HG03159 (cell line): ENCODE results near the gene LRP1.

Experiments used
- ATAC-seq: cut with Tn5 transposase; IDR thresholded peaks from one replicate; pipeline ENCODE4 v1.9.1; 2021; ENCODE audit warnings: mild to moderate bottlenecking, moderate library complexity; ENCODE audit not compliant: unreplicated experiment

Gene LRP1

DNA sequence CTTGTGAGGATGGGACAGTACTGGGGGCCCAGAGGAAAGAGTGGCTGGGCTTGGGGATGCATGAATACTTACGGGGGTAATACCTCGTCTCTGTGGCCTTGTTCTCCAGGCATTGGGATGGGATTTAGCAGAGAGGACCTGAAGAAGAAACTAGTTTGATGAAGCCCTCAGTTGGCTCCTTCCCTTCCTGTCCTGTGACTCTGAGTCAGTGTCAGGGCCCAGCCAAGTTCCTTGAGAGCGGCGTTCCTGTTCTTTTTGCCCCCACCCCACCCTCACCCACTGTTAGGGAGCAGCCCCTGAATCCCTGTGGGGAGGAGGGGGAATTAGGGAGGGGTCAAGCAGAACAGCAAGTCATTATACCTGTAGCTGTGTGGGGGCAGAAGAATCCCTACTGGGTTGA is 24.4 kb downstream of the LRP1 start:
- no peak for ATAC-seq

DNA sequence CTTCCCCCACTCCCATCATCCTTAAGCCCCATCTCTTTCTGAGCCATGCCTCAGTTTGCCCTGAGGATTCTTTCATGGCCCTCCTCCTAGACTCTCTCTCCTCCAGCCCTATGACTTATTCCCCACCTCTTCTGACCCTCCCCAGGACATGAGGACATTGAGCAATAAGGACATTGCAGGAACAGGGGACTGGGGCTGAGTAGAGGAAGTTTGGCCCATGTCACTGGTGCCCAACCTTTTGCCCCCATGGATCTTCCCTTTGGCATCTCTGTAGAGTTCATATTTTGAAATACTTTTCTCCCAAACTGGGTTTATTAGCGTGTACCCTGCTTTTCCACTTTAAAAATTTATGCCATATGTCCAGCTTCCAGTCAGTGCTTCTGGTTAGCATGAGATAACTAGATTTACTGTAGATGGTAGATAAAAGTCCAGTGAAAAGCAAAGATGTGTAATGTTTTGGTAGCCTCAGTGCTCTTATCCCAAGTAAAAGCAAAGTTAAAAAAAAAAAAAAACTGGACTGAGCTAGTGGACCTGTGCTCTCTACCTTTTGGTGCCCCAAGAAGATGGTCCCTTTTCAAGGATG is 25.2 kb downstream of the LRP1 start:
- no peak for ATAC-seq

DNA sequence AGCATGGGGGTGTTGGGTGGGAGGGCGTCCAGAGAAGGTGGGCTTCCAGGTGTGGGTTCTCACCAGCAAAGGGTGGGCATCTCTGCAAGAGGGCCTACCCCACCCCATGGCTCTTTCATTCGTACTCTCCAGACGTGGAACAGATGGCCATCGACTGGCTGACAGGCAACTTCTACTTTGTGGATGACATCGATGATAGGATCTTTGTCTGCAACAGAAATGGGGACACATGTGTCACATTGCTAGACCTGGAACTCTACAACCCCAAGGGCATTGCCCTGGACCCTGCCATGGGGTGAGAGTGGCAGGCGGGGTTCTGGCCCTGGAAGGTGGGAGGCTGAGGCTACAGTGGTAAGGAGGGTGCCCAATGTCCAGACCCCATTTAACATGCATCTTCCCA is 25.8 kb downstream of the LRP1 start:
- ATAC-seq: no peak

DNA sequence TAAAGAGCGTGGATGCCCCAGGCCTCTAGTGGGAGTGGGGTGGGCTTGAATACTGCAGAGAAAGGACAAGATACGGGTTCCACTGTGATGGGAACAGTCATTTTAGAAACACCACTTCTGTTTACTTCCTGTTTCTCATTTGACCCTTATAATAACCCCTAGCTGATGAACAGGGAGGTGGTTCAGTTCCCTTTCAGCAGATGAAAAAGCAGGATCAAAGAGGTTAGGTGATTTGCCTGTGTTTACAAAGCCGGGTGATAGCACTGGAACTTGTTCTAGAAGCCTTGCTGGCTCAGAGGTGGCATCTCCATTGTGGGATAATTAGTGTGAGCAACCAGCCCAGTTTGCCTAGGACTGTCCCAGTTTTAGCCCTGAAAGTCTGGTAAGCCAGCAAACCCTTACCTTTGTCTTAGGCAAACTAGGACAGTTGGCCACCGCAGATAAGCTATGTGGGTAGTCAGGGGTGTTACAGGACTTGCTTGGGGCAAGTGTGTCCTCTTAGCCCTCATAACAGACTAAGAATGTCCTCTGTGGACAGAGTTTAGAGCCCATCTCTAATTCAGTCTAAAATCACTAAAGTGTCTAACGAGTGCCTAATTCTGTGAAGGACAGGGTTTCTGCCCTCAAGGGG is 26.6 kb downstream of the LRP1 start:
- ATAC-seq: no peak

DNA sequence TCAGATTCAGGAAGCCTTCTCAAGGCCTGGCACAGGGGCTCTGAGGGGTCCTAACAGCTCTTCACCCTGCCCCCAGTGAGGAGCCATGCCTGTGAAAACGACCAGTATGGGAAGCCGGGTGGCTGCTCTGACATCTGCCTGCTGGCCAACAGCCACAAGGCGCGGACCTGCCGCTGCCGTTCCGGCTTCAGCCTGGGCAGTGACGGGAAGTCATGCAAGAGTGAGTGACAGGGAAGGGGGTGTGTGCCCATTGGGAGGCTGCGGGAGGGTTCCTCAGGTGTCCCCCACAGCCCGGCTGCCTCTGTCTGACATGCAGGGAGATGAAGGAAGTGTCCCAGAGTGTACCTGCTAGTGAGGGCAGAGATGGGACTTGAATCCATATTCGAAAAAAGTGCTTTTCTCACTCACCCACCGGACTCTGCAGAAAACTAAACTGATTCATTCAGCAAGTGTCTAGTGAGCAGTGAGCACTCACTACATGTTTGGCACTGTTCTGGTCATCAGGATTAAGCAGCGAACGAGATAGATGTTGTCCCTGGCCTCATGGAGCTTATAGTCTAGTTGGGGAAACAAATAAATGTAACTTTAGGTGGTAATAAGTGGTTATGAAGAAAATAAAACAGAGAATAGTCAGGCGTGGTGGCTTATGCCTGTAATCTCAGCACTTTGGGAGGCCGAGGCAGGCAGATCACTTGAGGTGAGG is 28.6 kb downstream of the LRP1 start:
- no peak for ATAC-seq

DNA sequence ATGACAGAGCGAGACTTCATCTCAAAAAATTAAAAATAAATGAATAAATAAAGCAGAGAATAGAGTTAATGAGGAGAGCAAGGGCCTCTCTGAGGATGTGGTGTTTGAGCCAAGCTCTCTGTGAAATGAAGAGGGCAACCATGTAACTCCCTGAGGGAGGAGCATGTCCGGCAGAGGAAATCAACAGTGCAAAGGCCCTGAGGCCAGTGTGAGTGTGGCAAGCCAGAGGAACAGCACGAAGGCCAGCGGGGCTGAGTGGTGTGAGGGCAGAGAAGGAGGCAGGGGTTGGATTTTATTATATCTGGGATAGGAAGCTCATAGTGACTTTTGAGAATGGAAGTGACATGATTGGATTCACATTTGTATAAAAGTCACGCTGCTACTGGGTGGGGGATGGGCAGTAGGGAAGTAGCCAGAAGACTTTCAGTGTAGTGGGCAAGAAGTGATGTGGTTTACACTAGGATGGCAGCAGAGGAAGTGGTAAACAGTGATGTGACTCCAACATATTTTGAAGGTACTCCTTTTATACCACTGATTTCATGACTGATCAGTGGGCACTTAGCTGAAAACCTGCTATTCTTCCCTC is 29.4 kb downstream of the LRP1 start:
- ATAC-seq: no peak

DNA sequence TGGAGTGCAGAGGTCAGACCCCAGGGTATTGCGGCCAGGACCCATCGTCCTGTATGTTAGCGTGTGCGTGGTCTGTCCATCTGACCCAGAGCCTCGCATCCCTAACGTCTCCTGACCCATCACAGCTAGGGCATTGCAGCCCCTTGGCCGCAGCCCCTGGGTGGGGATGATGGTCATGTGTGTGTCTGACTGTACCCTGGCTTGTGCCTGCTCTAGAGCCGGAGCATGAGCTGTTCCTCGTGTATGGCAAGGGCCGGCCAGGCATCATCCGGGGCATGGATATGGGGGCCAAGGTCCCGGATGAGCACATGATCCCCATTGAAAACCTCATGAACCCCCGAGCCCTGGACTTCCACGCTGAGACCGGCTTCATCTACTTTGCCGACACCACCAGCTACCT is 29.9 kb downstream of the LRP1 start:
- no peak for ATAC-seq

DNA sequence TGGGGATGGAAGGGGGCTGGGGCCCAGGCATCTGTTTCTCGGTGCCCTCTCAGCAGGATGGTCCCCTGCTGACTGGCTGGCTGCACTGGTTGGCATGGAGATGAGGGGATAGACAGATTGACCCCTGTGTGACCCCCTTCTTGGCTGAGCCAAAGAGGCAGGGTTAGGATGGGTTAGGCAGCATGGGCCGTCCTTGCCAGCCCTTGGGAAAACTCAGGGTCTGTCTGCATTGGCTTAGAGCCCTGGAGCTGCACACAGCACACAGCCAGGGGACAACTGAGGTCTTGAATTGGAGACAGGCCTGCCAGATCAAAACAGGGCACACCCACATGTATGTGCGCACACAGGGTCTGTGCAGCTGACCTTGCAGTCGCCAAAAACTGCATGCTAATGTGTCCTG is 30.4 kb downstream of the LRP1 start:
- no peak for ATAC-seq

DNA sequence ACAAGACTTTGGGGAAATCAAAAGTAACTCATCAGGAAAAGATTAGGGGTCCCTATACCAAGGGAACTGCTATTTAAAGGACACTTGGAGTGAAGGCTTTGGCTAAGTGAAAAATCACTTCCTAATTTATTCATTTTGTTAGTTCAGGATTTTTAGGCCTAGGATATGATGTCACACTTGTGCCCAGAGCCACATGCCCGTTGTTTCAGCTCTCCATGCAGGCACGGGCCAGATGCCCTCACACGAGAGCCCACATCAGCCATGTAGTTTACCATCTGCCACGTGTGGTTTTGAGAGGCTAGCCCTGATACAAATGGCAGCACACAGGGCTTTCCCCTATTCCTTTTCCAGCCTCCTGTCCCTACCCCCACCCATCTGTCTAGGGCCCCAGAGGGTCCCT is 31.0 kb downstream of the LRP1 start:
- ATAC-seq: no peak

DNA sequence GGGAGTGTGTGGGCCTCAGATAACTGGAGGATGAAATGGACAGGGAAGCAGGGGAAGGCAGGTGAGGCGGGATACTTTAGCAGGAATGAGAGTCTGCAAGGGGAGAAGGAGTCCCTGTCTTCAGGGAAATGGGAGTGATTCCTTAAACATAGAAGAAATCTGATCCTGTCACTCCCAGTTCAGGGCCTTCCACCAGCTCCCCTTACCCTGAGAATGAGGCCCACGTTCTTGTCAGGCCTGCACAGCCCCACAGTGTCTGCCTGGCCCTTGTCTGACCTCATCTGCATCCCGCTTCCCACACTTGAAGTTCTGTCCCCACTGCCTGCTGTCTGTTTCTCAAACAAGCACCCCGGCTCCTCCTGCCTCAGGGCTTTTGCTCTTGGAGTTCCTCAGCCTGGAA is 31.8 kb downstream of the LRP1 start:
- ATAC-seq: no peak

DNA sequence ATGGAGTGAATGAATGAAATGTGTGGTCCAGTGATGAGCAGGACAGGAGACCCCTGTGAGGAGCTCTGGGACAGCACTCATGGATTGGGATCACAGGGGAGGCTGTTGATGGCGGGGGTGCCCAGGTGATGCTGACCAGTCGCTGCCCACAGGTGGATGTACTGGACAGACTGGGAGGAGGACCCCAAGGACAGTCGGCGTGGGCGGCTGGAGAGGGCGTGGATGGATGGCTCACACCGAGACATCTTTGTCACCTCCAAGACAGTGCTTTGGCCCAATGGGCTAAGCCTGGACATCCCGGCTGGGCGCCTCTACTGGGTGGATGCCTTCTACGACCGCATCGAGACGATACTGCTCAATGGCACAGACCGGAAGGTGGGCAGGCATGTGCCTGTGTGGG is 32.5 kb downstream of the LRP1 start:
- no peak for ATAC-seq

DNA sequence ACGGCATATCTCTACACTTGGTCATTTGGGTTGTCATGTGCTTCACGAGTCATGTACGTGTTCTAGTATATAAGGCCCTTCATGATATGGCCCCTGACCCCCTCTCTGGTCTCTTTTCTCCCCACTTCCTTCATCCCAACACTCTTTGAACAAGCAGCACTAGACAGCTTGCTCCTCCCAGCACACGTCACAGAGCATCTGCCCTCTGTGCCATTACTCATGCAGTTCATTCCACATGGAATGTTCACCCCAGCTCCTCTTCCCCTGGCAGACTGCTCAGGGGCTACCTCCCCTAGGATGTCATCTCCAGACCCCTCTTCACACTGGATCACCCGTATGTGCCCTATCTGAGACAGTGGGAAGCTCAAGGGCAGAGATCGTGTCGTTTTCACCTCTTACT is 33.2 kb downstream of the LRP1 start:
- ATAC-seq: no peak

DNA sequence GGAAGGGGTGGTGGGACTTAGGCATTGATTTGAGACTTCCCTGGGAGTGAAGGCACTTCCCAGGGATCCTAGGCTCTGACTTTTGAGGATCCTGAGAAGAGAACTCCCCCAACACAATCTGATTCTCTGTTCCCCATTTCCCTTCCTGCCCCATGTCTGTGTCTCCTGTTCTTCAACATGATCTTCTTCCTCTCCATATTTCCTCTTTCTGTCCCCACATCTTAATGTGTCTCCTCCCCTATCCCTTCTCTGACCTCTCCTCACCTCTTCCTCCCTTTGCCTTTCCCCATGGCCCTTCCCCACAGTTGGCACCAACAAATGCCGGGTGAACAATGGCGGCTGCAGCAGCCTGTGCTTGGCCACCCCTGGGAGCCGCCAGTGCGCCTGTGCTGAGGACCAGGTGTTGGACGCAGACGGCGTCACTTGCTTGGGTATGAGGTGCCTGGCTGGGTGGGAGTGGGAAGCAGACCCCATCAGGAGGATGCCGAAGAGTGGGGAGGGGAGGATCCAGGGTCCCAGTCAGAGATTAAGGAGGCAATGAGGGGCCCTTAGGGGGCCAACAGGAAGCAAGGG is 34.4 kb downstream of the LRP1 start:
- ATAC-seq: no peak

DNA sequence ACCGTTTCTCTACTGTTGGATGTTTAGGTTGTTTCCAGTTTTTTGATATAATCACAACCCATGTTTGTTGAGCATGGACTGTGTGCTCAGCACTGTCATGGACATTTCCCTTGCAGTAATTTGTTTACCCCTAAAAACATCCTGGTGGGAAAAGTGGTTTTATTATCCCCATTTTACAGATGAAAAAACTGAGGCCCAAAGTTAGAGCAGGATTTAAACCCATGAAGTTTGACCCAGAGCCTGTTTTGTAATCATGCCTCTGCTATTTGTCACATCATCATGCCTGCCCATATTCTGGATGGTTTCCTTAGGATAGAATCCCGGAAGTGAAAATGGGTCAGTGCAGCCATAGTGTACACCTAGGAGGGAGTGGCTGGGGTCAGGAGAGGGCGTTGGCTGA is 36.2 kb downstream of the LRP1 start:
- no peak for ATAC-seq

DNA sequence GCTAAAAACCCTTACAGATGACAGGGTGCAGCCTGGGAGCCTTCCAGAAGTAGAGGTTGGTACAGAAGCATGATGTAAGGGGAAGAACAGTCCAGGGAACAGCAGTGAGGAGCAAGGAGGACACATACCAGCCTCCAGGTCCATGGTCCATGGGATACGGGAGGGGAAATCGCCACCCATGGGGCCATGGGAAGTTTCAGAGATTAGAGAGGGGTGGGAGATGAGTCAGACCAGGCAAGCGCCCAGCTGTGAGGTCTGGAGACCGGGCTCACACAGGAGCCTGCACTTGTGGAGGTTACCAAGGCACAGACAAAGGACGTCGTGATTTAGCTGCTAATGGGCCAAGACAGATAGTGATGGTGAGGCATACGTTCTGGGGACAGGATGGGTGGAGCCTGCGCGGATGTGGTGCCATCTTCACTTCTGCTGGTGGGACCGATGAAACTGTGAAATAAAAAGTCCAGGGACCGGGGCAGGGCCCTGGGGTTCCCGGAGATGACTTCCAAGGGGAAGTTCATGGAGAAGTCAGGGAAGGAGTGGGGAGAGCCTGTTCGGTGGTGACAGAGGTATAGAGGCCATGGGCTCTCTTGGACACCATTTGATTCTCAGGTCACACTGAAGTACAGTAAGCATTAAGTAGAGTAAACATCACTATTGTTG is 36.8 kb downstream of the LRP1 start:
- ATAC-seq: no peak

DNA sequence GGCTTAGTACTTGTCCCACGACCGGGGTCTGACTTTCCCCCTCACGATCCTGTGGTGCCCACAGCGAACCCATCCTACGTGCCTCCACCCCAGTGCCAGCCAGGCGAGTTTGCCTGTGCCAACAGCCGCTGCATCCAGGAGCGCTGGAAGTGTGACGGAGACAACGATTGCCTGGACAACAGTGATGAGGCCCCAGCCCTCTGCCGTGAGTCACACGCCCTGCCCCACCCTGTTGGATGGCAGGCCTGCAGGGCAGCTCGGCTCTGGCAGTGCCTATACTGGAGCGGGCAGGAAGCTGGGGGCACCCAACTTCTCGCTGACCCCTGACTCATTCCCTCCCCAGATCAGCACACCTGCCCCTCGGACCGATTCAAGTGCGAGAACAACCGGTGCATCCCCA is 37.5 kb downstream of the LRP1 start:
- no peak for ATAC-seq

DNA sequence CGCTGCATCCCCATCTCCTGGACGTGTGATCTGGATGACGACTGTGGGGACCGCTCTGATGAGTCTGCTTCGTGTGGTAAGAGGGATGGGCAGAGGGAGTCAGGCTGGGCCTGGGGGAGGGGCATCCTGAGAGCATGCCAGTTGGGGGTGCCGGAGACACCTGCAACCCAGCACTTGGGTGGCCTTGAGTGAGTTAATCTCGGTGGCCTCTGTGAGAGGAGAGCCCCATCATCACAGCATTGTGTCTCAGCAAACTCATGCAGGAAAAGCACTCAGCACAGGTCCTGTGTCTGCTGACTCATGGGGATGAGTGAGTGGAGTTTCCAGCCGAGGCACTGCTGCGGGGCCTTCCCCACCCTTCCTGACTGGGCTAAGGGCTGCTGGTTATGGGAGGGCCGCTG is 38.7 kb downstream of the LRP1 start:
- no peak for ATAC-seq

DNA sequence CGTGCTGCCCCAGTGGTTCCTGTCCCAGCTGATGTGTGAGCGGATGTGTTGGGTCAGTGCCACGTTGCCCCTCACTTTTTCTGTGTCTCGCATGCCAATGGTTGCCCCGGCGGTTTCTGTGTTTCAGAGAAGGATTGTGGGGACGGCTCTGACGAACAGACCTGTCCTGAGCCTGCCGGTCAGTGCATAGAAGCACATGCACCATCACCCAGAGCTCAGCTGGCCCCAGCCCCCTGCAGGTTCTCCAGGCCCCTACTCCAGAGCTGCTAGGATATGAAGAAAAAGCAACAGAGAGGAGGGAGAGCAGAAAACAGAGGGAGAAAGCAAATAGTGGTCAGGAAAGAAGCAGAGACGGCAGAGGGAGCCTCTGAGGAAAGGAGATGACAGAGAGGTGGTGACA is 39.8 kb downstream of the LRP1 start:
- ATAC-seq: no peak

DNA sequence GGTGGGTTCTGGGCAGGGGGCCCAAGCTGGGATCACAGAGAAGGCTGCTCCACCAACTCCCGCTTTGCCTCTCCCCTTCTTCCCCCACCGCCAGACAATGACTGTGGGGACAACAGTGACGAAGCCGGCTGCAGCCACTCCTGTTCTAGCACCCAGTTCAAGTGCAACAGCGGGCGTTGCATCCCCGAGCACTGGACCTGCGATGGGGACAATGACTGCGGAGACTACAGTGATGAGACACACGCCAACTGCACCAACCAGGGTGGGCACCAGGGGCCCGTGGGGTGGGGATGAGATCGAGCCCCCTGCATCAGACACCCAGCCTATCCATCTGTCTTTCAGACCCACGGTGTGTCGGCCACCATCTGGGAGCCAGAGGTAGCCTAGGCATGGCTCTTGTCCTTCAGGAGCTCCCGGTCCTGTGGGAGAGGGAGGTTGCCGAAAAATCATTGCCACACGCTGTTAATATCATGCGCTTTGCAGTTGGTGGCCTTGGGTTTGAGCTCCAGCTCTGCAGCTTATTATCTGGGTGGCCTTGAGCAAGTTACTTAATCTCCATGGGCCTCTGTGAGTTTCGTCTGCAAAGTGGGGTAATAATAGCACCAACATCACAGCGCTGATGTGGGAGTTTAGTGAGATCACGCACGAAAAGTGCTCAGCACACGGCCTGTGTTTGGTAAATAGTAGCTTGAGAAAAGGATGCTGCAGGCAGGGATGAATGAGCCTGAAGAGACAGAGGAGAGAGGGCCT is 40.9 kb downstream of the LRP1 start:
- ATAC-seq: no peak

DNA sequence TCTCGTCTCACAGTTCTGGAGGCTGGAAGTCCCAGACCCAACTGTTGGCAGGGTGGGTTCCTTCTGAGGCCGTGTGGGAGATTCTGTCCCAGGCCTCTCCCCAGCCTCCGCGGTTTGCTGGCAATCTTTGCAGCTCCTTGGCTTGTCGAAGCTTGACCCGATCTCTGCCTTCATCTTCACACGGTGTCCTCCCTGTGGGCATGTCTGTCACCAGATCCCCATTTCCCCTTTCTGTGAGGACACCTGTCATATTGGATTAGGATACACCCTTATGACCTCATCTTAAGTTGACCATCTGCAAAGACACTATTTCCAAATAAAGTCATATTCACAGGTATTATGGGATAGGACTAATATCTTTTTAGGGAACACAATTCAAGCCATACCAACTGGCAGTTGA is 41.7 kb downstream of the LRP1 start:
- no peak for ATAC-seq

DNA sequence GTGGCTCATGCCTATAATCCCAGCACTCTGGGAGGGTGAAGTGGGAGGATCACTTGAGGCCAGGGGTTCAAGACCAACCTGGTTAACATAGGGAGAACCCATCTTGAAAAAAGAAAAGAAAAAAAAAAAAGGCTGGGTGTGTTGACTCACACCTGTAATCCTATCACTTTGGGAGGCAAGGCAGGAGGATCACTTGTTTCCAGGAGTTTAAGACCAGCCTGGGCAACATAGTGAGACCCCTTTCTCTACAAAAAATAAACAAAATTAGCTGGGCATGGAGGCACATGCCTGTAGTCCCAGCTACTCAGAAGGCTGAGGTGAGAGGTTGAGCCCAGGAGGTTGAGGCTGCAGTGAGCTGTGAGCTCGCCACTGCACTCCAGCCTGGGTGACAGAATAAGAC is 42.1 kb downstream of the LRP1 start:
- no peak for ATAC-seq
